Muscle layer of colon (tissue), 2 donors: ENCODE measurements around the gene STAC2.
"Not testable (repeated sequence)": the region's sequence is repeated elsewhere in the genome, so short reads cannot be mapped to it uniquely, and the experiment has no call there.

Experiments used
- H3K27ac ChIP-seq: one replicate; pipeline ENCODE4 v1.7.0; 2013; ENCODE audit warnings: low read depth, mild to moderate bottlenecking, low read length, moderate library complexity
- H3K27me3 ChIP-seq, 2 donors: one replicate each; pipeline ENCODE4 v1.7.0; 2013; ENCODE audit warnings: low read length in 2 of 2, mild to moderate bottlenecking in 2 of 2; ENCODE audit not compliant: insufficient read depth in 2 of 2, control insufficient read depth in 1 of 2
- H3K36me3 ChIP-seq: one replicate; pipeline ENCODE4 v1.7.0; 2013; ENCODE audit warnings: mild to moderate bottlenecking, low read length; ENCODE audit not compliant: insufficient read depth
- H3K4me1 ChIP-seq: one replicate; pipeline ENCODE4 v1.7.0; 2013; ENCODE audit warnings: mild to moderate bottlenecking, low read length; ENCODE audit not compliant: insufficient read depth
- H3K4me3 ChIP-seq, 2 donors: one replicate each; pipeline ENCODE4 v1.7.0; 2013; ENCODE audit warnings: low read length in 2 of 2, low read depth in 1 of 2, mild to moderate bottlenecking in 1 of 2, moderate library complexity in 1 of 2
- H3K9ac ChIP-seq: one replicate; pipeline ENCODE4 v1.7.0; 2013; ENCODE audit warnings: low read length
- H3K9me3 ChIP-seq: one replicate; pipeline ENCODE4 v1.7.0; 2013; ENCODE audit warnings: mild to moderate bottlenecking, low read length
- donor health status: abdominal sarcoma.
- donor health status: Adenocarcinoma of cecum.

The STAC2 gene

GRCh38 chr17:39175695-39176093, 50.1 kb downstream of the STAC2 start:
- no peak overlapping the region for H3K27ac ChIP-seq
- H3K9me3 ChIP-seq, result no peaks in the 10 kb centered on the region
- no peak overlapping the region for H3K9ac ChIP-seq
- no peaks in the 10 kb centered on the region for H3K27me3 ChIP-seq
- H3K36me3 ChIP-seq, result peaks cover 4% of the 10 kb centered on the region
- H3K4me1 ChIP-seq, result no peaks in the 10 kb centered on the region
- H3K4me3 ChIP-seq, result no peak overlapping the region

- H3K9me3 ChIP-seq, result no peaks in the 10 kb centered on the region
- H3K36me3 ChIP-seq, result peaks cover 4% of the 10 kb centered on the region
- no peak overlapping the region for H3K27ac ChIP-seq
- H3K9ac ChIP-seq, result no peak overlapping the region
- H3K4me1 ChIP-seq, result no peaks in the 10 kb centered on the region
- H3K27me3 ChIP-seq, result no peaks in the 10 kb centered on the region
- H3K4me3 ChIP-seq, result no peak overlapping the region
These were observed 50.6 kb downstream of the STAC2 start for GRCh38 chr17:39174920-39175694.

GRCh38 chr17:39173526-39174274, 52.0 kb downstream of the STAC2 start:
- Histone ChIP-seq H3K4me1 (no peaks in the 10 kb centered on the region), H3K9me3 (no peaks in the 10 kb centered on the region), H3K4me3 (no peak overlapping the region), H3K27ac (no peak overlapping the region), H3K36me3 (peaks cover 4% of the 10 kb centered on the region), H3K9ac (no peak overlapping the region), H3K27me3 (no peaks in the 10 kb centered on the region)

GRCh38 chr17:39173080-39173479, 52.7 kb downstream of the STAC2 start:
- Histone ChIP-seq H3K36me3 (peaks cover 4% of the 10 kb centered on the region), H3K4me1 (no peaks in the 10 kb centered on the region), H3K27ac (no peak overlapping the region), H3K9me3 (no peaks in the 10 kb centered on the region), H3K27me3 (no peaks in the 10 kb centered on the region), H3K9ac (no peak overlapping the region), H3K4me3 (no peak overlapping the region)

- Histone ChIP-seq H3K27ac (no peak overlapping the region), H3K4me3 (no peak overlapping the region), H3K36me3 (peaks cover 4% of the 10 kb centered on the region), H3K9me3 (no peaks in the 10 kb centered on the region), H3K4me1 (peaks cover 3% of the 10 kb centered on the region), H3K9ac (no peak overlapping the region), H3K27me3 (no peaks in the 10 kb centered on the region)
These were observed 53.8 kb downstream of the STAC2 start for GRCh38 chr17:39171933-39172332.

GRCh38 chr17:39170558-39170957, 55.2 kb downstream of the STAC2 start:
- H3K9ac ChIP-seq, result no peak overlapping the region
- no peak overlapping the region for H3K27ac ChIP-seq
- H3K27me3 ChIP-seq, result no peaks in the 10 kb centered on the region
- H3K9me3 ChIP-seq, result no peaks in the 10 kb centered on the region
- no peak overlapping the region for H3K4me3 ChIP-seq
- peaks cover 5% of the 10 kb centered on the region for H3K4me1 ChIP-seq
- H3K36me3 ChIP-seq, result no peaks in the 10 kb centered on the region

- Histone ChIP-seq H3K27me3 (no peaks in the 10 kb centered on the region), H3K4me3 (no peak overlapping the region), H3K36me3 (no peaks in the 10 kb centered on the region), H3K27ac (no peak overlapping the region), H3K9ac (no peak overlapping the region), H3K4me1 (peaks cover 5% of the 10 kb centered on the region), H3K9me3 (no peaks in the 10 kb centered on the region)
These were observed 55.6 kb downstream of the STAC2 start for GRCh38 chr17:39170109-39170508.

- H3K4me3 ChIP-seq, result no peak overlapping the region
- H3K36me3 ChIP-seq, result no peaks in the 10 kb centered on the region
- H3K27me3 ChIP-seq, result no peaks in the 10 kb centered on the region
- H3K27ac ChIP-seq, result no peak overlapping the region
- no peaks in the 10 kb centered on the region for H3K9me3 ChIP-seq
- H3K4me1 ChIP-seq, result peaks cover 5% of the 10 kb centered on the region
- H3K9ac ChIP-seq, result no peak overlapping the region
These were observed 56.2 kb downstream of the STAC2 start for GRCh38 chr17:39169518-39169917.

- no peaks in the 10 kb centered on the region for H3K27me3 ChIP-seq
- H3K4me1 ChIP-seq, result peaks cover 5% of the 10 kb centered on the region
- no peak overlapping the region for H3K4me3 ChIP-seq
- H3K36me3 ChIP-seq, result no peaks in the 10 kb centered on the region
- H3K9ac ChIP-seq, result no peak overlapping the region
- no peak overlapping the region for H3K27ac ChIP-seq
- H3K9me3 ChIP-seq, result no peaks in the 10 kb centered on the region
These were observed 56.6 kb downstream of the STAC2 start for GRCh38 chr17:39169101-39169500.

GRCh38 chr17:39168503-39168902, 57.2 kb downstream of the STAC2 start:
- not testable (repeated sequence) for H3K27me3 ChIP-seq, H3K9me3 ChIP-seq, H3K36me3 ChIP-seq, H3K4me1 ChIP-seq, H3K4me3 ChIP-seq, H3K9ac ChIP-seq, H3K27ac ChIP-seq

GRCh38 chr17:39167476-39167875, 58.3 kb downstream of the STAC2 start:
- Histone ChIP-seq H3K9ac (no peak overlapping the region), H3K27ac (no peak overlapping the region), H3K4me3 (no peak overlapping the region), H3K27me3 (no peaks in the 10 kb centered on the region), H3K9me3 (no peaks in the 10 kb centered on the region), H3K4me1 (peaks cover 5% of the 10 kb centered on the region), H3K36me3 (no peaks in the 10 kb centered on the region)
